ENCODE data around the gene RPL7L1.
"Not testable (repeated sequence)": the region's sequence is repeated elsewhere in the genome, so short reads cannot be mapped to it uniquely, and the experiment has no call there.

Gene RPL7L1

DNA sequence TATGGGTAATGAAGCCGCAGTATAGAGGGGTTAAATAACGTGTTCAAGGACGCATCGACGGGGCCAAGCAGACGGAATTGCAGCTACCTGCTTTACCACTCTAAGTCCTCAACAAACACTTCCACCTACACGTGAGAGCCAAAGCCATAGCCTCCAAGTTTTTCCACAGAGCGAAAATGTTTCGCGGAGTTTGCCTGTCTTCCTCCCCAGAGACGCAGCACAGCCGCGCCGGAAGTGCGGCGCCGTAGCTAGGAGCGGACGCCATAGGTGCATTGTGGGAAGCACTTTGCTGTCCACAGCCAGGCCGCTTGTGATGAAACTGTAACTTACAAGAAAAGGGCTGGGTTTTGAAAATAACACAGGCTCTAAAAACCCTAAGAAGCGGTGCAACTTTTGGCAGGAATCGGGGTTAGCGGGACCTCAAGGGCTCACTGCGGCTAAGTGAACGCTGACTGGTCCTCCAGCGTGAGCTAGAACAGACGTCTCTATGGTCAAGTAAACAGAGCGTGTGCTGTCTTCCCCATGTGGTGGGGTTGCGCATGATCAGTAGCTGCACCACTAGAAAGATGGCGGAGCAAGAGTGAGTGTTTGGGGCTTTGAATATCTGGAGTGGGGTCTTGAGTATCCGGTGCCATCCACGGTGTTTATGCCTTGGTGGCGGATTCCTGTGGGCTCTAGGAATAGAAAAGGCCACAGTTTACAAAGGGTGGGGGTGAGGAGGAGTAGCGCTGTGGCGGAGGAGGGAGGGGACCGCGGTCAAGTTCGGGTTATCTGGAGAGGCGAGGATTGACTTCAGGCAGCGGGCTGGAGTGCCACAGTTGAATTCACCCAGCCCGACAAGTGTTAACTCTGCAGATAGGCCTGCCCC is at the start of gene RPL7L1:
Gene RPL7L1 (plus strand): TSS at position 245 of the 868 bp plus-strand sequence. CDS start 295 bp downstream, at position 540.
- DNase-seq = peak; percentile 75 to 79

DNA sequence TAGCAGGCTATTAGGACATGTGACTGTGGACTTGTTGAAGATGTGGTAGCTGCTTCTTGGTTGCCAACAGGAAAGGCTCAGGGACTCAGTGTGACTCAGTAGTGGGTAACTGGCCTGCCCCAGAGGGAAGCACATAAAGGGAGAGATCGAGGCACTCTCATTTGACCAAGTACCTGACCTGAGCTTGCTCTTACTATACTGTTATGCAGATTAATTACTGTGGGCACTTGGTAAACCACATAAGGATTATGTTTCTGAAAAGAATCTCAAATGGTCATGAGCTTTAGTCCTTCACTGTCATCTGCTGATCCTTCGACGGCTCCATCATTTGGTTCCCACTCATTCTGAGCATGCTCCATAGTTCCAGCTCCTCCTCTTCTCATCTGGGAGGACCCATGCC is 48.2 kb upstream of the RPL7L1 start:
- DNase-seq = no peak

DNA sequence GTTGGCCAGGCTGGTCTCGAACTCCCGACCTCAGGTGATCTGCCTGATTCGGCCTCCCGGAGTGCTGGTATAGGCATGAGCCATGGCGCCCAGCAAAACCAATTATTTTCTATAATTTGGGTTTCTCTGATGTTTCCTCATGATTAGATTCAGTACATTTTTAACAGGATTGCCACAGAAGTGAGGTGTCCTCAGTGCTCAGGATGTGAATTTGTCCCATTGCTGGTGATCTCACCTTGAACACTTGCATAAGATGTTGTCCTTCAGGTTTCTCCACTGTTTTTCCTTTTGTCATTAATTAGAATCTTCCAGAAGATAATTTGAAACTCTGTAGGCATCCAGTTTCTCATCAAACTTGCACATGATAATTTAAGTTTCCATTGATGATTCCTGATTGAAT is 45.4 kb upstream of the RPL7L1 start:
- no peak for DNase-seq

DNA sequence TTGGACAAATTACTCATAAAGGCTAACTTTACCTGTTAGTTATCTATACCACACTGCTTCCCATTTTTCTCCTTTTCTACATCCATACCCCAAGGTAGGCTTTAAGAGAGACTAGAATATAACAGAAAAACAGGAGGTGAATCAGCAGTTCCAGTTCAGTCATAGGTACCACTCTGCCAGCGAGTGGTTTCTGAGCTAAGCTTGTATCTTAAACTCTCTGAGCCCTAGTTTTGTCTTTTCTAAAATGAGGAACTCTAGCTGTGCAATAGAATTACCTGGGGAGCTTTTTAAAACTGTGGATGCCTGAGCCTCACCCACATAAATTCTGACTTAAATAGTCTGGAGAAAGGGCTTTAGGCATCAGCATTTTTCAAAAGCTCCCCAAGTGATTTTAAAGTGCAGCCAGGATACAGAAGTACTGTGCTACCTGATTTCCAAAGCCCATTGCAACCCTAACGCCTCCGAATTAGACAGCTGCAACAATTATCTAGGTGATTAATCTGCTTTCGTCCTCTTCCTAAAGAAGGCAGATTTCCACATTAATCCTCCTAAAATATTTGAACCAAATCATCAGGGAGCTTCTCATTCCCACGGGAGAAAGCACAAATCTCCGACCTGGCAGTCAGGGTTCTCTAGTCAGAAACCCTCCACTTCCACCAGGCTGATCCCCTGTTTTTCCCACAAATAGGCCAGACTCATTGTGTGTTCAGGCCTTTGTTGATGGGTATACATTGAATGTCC is 37.4 kb upstream of the RPL7L1 start:
- no peak for DNase-seq

DNA sequence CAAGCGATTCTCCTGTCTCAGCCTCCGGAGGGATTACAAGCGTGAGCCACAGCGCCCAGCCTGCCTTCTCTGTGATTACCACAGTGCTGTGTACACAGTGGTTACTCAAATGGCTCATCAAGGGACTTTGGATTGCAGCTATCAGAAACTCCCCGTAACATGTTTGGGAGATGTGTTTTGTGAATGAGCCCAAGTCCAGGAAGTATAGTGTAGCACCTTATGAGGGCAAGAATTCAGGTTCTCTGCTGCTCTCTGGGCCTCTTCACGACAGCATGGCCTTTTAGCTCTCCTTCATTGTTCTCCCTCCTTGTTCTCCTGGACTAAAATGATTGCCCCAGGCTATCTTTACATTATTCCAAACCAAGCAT is 34.1 kb upstream of the RPL7L1 start:
- no peak for DNase-seq

DNA sequence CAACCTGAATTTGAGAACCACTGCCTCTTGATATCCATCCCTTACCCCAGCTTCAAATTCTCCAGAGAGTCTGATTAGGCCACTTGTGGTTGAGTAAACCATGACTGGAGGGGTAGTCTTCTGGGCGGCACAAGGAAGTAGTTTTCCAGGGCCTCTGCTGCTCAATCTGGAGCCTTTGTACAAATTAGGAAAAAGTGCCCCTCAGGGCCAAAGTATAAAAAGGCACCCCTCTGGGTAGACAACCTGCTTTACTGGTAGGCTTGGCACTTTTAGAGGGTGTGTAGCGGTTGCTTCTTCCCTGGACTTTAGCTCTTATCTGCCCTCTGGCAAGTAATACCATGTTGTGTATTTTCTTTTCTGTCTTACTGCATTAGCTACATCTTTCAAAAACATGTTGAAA is 32.9 kb upstream of the RPL7L1 start:
- no peak for DNase-seq

DNA sequence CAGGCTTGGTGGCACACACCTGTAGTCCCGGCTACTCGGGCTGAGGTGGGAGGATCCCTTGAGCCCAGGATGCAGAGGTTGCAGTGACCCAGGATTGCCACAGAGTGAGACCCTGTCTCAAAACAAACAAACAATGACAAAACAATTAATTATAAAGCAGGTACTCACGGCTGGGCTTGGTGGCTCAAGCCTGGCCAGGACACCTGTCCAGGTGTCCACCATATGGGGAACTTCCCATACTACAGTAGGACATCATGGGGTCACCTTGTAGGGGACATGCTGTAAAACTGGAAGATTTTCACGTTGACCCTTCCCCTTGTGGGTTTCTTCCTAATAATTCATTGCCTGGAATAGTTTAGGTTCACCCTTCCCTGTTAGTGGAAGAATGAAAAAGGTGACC is 30.7 kb upstream of the RPL7L1 start:
- no peak for DNase-seq

DNA sequence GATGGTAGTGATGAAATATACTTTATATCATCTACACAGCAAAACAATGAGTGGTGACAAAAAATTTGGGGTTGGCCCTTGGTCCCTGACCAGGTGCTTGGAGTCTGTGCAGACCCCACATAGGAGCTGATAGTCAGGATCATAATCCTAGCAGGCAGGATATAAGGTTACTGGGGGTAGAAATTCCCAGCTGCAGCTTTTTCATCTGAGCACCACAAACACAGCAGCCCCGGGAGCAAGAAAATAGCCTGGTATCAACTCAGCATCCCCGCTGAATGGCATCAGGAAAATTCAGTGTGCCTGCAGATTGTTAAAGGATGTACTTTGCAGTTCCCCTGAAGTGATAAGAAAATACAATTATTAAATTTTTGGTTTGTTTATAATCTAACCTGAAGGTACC is 27.8 kb upstream of the RPL7L1 start:
- DNase-seq = no peak

DNA sequence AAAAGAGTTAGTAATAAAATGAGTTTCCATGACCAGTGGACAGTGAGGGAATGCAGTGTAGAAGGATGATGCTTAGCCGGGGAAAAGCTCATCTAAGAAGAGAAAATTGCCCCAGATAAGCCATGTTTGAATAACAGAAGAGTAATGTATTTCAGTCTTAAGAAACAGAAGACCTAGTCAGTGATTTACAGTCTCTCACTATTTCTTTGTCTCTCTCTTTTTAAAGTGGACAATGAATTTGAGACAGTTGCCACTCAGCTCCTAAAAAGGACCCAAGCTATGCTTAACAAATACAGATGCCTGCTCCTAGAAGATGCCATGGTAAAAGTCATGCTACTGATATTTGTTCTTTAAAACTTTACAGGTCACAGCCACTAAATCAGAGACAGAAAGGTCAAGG is 19.4 kb upstream of the RPL7L1 start:
- no peak for DNase-seq

DNA sequence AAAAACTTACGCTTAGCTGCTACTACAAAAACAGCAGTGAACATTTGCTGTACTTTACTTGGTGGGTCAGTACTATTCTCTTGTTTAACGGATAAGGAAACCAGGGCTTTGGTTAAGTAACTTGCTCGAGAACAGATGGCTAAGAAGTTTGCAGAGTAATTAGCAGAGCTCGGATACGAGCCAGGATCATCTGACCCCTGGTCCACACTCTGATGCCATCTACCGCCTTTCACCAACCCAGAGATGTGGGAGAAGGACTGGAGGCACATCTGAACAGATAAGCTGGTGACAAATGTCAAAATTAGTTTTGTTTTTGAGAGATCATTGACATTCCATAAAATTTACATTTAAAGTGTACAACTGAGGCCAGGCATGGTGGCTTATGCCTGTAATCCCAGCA is 18.9 kb upstream of the RPL7L1 start:
- no peak for DNase-seq

DNA sequence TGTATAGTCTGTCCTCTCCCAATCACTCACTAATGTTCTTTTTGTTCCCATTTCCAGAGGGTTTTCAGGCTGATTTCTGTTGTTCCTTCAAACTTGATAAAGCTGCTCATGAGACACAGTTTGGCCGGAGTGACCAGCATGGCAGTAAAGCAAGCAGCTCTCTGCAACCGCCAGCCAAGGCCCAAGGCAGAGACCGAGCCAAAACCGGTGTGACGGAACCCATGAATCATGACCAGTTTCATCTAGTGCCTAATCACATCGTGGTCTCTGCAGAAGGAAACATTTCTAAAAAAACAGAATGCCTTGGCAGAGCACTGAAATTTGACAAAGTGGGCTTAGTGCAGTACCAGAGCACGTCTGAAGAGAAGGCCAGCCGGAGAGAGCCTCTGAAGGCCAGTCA is 14.8 kb upstream of the RPL7L1 start:
- DNase-seq = no peak

DNA sequence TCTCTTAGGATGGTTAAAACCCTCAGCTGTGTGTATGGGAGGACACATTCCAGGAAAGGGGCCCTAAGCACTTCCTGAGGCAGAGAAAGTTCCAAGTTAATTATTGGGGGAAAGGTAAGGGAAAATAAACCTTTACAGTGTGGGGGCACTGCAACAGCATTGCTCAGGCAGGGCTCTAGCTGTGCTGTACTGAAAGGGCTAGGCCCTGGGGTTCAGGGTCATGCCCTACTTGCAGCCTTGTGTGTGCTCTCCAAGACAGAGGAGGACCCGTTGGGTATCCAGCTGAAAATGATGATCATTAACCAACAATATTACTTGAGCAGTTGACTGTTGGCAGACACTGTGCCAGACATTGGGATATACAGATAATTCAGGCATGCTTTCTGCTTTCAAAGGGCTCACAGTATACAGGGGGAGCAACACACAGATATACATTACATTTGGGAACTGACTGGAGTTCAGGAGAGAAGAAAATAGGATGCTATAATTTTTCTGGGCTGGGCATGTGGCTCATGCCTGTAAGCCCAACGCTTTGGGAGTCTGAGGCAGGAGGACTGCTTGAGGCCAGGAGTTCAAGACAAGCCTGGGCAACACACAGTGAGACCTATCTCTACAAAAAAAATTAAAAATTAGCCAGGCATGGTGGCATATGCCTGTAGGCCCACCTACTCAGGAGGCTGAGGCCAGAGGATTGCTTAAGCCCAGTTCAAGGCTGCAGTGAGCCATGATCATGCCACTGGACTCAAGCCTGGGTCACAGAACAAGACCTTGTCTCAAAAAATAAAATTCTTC is 9.1 kb upstream of the RPL7L1 start:
- no peak for DNase-seq

DNA sequence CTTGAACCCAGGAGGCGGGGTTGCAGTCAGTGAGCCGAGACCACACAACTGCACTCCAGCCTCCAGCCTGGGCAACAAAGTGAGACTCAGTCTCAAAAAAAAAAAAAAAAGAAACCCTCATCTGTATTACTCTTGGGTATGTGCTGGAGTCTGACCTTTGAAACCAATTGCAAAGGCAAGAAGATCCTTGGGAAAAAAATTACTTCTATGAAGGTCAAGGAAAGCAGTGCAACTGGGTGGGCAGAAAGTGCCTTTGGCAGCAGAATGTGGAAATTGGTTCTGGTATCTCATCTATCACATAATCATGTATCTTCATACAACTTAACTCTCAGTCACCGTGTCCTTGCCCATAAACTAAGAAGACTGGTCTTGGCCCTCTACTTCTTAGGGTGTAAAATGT is 7.7 kb upstream of the RPL7L1 start:
- no peak for DNase-seq

DNA sequence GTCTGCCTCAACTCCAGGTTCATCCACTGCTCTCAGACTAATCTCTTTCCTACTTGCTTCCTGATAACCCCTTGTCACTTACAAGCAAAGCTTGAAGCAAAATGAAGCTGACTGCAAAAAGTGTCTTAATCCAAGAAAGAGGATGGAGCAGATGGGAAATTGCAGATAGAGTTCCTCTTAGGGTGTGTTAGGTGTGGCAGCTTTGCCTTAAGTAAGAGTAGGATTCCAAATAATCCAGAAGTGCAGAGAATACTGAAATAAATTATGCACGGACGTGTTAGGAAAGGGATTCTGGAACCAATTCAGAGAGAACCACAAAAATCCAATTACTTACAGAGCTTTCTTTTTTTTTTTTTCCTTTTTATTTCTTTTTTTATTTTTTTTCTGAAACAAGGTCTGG is 6.1 kb upstream of the RPL7L1 start:
- no peak for DNase-seq

DNA sequence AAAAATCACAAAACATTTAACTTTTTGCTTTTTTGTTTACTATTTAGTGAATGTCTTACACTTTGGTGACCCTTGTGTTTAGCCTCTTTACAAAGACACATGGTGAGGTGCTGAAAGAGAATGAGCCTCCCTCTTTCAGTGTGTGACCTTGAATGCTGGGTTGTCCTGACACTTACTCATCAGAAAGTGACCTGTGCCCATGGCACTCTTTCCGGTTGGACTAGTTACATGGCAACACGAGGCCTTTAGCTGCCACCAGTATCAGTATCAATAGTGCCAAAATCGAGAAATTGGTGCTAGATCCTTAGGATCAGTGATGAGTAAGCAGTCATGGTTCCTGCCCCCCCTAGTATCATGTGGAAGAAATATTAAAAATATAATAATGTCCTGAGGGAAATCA is 1.7 kb upstream of the RPL7L1 start:
- DNase-seq = no peak

DNA sequence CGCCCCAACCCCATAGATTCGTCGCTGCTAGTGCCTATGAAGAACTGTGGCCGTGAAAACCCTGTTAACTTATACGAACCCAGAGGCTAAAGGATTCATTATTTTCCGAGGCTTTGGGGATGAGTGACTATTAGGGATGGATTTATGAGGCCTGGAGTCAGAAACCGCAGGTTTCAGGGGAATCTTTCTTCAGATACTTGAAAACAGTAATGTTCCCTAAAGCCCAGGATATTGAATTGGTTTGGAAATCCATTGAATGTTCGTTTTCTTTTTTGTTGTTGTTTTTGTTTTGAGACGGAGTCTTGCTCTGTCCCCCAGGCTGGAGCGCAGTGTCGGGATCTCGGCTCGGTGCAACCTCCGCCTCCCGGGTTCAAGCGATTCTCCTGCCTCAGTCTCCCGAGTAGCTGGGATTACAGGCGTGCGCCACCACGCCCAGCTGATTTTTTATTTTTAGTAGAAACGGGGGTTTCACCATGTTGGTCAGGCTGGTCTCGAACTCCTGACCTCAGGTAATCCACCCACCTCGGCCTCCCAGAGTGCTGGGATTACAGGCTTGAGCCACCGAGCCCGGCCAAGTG is 913 bp downstream of the RPL7L1 start:
- DNase-seq = not testable (repeated sequence)

DNA sequence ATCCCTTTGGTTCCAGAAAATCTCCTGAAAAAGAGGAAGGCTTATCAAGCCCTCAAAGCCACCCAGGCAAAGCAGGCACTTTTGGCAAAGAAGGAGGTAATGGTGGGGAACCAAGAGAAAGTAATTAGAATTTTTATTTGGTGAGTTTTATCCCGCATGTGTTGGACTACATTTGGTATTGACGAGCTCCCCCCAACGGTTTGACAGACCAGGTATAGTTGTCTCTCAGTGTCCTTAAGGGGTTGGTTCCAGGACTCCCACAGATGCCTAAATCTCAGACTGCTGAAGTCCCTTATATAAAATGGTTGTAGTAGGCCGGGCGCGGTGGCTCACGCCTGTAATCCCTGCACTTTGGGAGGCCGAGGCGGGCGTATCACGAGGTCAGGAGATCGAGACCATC is 1.5 kb downstream of the RPL7L1 start:
- not testable (repeated sequence) for DNase-seq

DNA sequence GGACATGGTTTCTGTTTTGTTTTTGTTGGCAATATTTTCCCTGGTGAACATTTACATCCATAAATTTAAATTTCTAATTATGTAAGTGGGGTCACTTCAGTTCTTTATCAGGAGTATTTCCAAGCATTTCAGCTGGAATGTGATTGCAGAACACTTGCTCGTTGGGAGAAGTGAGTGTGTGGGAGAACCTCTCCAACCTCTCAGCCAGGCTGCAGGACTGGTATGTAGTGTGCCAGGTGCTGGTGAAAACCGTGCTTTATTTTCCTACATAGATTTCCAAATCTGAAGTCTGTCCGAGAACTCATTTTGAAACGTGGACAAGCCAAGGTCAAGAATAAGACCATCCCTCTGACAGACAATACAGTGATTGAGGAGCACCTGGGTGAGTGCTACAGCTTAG is 6.3 kb downstream of the RPL7L1 start:
- DNase-seq = no peak

DNA sequence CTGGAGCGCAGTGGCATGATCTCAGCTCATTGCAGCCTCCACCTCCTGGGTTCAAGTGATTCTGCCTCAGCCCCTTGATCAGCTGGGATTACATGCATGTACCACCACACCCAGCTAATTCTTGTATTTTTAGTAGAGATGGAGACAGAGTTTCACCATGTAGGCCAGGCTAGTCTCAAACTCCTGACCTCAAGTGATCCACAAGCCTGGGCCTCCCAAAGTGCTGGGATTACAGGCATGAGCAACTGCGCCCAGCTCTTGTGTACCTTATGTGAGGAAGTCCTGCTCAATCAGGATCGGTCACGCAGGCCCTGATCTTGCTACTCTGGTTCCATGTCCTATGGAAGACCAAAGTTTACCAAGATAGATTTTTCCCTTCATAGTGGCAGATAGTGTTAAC is 8.8 kb downstream of the RPL7L1 start:
- DNase-seq = not testable (repeated sequence)

DNA sequence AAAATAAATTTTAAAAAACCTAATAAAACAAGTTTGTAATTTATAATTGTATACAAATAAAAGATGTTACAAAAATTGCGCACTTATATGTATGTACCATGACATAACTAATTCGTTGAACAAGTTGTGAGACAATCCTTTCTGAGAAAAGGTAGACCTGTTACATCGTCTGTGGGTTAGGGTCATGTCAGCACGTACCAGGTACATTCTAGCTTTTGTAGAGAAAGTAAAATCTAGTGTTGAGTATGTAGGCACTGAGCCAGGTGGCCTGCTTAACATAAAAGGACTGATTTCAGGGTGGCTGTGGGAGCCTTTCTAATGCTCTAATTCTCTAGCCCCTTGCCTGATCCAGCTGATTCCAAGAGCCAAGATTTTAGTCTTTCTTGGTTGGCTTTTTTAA is 10.4 kb downstream of the RPL7L1 start:
- DNase-seq = no peak

DNA sequence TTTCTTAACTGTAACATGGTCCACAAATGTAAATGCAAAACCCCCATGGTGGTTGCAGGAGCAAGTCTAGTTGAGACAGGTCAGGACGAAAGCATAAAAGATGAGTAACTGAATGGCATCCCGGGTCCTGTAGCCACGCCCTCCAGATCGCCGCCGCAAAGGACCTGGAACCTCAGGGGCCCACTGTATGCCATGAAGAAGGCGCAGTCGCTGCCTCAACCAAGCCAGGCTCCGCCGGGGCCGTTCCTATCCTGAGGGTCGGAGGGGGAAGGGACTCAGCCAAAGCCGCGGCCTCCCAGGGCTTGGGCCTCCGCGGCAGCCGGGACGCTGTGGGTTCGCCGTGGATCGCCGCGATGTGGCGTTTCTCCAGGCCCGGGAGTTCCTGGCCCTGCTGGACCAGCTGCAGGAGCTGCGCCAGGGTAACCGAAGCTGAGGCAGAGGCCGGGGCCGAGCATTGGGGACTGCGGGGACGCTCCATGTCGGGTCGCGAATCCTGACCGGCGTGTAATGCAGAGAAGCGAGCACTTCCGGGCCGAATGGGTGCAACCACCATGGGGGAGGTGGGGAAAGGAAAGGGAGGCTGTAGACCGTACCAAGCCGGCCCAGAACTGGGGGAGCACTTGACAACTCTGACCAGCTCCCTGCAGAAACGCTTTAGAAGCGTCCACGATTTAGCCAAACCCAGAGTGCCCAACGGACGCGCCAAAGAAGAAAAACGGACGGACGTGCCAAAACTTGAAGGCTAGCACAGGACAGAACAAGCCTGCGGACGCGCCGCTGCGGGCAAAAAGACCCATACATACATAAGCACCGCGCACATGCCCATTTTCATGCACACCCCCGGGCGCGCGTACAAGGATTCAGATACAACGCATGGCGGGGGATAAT is 11.1 kb downstream of the RPL7L1 start:
- peak; percentile 86 to 87 for DNase-seq

DNA sequence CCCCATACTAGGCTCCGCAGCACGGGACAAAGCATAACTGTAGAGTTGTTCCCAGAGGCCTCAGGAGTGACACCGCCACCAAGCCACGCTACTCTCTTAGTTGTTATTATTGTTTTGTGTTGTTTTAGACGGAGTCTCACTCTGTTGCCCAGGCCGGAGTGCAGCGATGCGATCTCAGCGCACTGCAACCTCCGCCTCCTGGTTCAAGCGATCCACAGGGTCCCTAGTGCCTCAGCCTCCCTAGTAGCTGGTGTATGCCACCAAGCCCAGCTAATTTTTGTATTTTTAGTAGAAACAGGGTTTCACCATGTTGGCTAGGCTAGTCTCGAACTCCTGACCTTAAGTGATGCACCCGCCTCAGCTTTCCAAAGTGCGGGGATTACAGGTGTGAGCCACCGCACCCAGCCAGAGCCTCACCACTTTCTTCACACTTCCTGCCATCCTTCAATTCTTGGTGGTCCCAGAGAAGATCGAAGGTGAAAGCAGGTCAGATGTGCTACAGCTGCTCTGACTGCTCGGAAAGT is 11.8 kb downstream of the RPL7L1 start:
- DNase-seq = no peak

All from activated CD4-positive, alpha-beta T cell treated with anti-CD3 and anti-CD28 coated beads, Interleukin-2, amount 50 U/mL, for 4 hours (primary cell).